ENCODE measurements around the gene CEBPZ.
"Not testable (repeated sequence)": the region's sequence is repeated elsewhere in the genome, so short reads cannot be mapped to it uniquely, and the experiment has no call there.

The CEBPZ gene, protein sequence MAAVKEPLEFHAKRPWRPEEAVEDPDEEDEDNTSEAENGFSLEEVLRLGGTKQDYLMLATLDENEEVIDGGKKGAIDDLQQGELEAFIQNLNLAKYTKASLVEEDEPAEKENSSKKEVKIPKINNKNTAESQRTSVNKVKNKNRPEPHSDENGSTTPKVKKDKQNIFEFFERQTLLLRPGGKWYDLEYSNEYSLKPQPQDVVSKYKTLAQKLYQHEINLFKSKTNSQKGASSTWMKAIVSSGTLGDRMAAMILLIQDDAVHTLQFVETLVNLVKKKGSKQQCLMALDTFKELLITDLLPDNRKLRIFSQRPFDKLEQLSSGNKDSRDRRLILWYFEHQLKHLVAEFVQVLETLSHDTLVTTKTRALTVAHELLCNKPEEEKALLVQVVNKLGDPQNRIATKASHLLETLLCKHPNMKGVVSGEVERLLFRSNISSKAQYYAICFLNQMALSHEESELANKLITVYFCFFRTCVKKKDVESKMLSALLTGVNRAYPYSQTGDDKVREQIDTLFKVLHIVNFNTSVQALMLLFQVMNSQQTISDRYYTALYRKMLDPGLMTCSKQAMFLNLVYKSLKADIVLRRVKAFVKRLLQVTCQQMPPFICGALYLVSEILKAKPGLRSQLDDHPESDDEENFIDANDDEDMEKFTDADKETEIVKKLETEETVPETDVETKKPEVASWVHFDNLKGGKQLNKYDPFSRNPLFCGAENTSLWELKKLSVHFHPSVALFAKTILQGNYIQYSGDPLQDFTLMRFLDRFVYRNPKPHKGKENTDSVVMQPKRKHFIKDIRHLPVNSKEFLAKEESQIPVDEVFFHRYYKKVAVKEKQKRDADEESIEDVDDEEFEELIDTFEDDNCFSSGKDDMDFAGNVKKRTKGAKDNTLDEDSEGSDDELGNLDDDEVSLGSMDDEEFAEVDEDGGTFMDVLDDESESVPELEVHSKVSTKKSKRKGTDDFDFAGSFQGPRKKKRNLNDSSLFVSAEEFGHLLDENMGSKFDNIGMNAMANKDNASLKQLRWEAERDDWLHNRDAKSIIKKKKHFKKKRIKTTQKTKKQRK
- 21.1 to 77.6 (median 57.2) reads per million in 18 experiments for total RNA-seq

DNA sequence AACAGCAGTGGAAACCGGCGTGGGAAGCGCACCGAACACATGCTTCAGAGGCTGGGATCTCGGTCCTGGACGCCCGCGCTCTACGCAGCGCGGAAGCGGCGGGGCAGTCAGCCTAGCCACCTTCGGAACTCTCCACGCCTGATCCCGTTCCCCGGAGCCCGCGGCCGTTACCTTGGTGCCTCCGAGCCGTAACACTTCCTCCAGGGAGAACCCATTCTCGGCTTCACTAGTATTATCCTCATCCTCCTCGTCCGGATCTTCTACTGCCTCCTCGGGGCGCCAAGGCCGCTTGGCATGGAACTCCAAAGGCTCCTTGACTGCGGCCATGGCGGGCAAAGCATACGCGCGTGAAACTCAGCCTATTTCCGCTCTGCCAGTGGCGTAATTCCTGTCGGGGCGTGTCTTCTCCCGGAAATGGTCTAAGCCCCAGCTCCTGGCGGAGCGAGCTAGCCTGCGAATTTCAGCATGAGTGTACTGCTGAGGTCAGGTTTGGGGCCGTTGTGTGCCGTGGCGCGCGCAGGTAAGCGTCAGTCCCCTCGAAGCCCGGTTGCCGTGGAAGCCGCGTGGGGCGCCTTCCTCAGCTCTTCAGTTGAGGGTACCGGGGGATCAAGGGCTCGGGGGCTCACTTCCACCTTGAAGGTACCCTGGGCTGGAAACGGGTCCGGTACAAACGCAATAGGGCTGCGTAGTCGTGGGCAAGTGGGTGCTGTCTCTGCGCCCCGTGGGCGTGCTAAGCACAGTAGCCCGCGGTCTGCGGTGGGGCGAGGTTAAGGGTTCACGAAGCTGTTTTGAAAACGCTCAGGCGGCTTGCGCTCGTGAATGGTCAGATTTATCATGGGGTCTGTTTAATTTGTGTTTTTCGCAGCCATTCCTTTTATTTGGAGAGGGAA, at the start of gene CEBPZ, which contains the start of gene NDUFAF7:
Gene CEBPZ, minus strand, starts transcription at position 356 of the 890 bp plus-strand sequence. Its CDS starts 29 bp downstream, at position 327.
Gene NDUFAF7, plus strand, starts transcription at position 418 of the 890 bp plus-strand sequence. Its CDS starts 48 bp downstream, at position 466.
- DNase-seq = peak; percentile 94 to 97

DNA sequence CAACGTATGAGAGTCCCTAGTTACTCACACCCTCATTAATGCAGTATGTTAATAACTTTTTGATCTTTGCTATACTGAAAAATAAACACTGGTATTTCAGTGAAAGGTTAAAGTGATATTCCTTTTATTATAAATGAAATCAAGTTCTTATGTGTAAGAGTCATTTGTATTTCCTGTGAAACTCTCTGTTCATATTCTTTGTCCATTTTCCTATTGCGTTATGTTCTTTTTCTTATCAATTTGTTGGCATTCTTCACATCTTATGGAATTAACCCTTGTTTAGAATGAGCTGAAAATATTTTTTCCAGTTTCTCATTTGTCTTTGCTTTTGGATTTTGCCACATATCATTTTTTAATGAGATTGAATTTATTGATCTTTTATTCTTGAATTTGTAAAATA, 44.9 kb upstream of the CEBPZ start:
- no peak for DNase-seq

DNA sequence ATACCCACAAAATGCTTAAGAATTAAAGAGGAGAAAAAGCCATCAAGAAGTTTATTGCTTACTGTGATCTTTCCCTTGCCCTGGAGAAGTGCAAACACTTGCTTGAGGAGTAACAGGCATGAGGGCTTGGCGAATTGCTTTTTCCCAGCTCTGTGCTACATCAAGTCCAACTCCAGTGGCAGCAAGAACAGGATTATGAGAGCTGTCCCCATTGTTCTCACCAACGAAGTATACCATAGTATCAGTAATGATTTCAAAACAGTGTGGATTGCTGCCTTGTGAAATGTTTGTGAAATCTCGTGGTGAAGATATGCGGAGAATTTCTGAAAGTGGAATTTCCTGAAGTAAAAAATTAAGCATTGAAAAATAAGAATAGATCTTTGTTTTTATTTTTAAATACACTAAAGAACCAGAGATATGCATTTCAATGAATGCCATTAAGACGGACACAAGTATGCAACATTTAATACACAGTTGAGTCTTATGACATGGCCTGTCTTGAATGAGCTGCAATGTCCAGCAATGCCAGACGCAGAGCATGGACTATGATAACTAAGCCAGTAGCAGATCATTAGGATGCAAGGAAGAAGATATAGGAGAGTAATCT, 43.1 kb upstream of the CEBPZ start:
- DNase-seq = peak in 1 of 2 donors; percentile 23

DNA sequence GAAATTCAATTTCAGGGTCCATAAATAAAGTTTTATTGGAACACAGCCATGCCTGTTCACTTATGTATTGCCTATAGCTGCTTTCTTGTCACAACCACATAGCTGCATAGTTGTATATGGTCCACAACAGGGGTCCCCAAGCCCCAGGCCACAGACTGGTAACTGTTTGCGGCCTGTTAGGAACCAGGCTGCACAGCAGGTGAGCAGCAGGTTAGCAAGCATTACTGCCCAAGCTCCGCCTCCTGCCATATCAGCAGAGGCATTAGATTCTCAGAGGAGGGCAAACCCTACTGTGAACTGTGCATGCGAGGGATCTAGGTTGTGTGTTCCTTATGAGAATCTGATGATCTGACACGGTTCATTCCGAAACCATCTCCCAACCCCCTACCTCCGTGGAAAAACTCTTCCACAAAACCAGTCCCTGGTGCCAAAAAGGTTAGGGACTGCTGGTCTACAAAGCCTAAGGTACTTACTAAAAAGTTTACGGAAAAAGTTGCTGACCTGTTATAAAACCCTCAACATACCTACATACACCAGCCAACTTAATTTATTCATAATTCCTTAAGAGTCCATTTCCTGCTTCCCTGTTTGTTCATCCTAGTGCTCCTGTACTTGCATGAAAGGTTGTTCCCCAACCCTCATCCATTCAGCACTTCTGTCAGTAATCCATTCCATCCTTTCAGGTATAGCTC, 40.1 kb upstream of the CEBPZ start:
- no peak for DNase-seq

DNA sequence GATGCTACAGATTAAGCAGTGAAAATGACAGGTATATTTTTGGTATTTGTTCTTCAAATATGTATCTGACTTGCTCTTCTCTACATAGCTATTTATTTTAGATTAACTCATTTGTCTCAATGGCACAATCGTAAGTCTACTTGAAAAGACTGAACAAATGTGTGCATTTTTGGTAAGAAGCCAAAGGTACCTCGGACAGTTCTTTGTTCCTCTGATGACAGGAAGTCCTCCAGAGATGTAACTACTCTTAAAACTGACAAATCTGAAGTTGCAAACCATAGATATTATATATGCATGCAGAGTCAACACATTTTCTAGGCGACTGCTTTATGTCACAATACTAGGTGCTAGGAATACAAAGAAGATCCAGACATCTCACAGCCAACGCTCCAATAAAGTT, 36.7 kb upstream of the CEBPZ start:
- no peak for DNase-seq

DNA sequence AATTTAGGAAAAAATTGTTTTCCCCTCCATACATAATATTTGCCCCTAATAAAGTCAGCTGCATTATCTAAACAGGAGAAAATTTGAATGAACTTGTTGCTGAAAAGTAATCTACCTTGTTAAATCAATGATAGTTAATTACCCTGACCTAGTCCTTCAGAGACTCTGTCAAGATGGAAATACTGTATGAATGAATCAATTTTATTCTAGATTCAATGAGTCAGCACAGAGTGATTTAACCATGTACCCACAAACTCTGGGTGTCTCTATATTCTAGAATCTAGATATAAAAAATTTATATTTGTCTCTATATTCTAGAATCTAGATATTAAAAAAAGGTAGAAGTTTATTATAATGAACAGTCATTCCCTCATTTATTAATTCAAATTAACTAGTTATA, 36.3 kb upstream of the CEBPZ start:
- DNase-seq = no peak

DNA sequence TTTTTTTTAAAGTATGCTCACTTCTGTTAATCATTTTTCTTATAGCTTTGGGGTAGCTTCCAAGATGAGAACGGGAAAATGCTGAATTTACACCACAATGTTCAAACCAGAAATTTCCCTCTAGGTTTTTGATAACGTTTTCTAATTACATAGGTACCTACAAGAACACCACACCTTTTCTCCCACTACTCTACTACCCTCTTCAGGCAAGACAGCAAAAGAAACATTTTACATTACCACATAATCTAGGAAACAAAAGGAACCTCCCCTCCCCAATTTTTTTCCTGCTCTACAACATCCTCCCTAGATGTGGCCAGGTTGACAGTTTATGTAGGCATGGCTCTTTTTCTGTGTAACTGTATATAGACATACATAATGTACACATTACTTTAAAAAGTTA, 32.4 kb upstream of the CEBPZ start:
- DNase-seq = no peak

DNA sequence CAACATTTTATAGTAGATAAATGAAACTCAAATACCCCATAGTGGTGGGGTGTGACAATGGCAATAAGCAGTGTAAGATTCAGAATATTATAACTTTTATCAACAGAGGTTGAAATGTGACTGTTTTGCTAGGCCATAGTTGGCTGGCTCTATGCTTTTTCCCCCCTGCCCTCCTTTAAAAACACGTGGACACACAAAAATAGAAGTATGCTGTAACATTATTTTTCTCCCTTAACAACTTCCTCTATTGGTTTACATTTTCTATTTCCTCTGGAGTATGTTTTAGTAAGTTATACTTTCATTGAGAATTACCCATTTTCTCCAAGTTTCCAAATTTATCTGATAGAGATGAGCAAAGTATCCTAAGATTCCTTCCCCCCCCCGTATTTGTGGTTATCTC, 31.1 kb upstream of the CEBPZ start:
- DNase-seq = peak in 1 of 2 donors; percentile 53

DNA sequence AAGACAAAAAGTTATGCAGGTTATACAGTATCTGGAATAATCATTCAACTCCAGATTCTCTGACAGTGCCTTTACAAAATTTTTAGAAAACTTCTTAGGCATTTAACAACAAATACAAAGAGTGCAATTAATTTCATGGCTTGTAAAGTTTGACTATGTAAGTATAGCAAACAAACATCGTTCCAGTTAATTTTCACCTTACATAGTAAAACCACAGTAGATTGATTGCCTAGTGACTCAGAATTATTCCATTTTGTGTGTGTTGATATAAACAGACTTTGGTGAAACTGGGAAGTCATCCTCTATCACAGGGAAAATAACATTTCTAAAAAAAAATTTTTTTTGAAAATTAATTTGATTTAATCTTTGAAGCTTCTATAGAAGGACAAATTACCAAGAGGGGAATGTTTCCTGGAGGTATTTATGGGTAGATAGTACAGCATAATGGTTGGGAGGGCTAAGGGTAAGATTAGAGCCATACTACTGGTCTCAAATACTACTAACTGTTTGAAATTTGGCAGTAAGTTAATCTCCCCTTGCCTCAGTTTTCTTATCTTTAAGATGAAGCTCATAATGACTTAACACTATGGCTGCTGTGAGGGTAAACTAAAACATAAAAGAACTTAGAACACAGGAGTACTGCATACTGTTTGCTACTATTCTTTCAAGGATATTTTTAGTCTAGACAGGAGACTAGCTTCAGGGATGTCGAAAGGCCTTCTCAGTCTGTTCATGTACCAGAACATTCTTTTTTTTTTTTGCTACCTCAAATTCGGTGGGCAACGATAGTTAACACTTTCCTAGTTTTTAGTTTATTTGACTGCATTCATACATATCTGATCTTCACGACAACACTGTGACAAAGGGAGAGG, 19.7 kb upstream of the CEBPZ start:
- no peak for DNase-seq

DNA sequence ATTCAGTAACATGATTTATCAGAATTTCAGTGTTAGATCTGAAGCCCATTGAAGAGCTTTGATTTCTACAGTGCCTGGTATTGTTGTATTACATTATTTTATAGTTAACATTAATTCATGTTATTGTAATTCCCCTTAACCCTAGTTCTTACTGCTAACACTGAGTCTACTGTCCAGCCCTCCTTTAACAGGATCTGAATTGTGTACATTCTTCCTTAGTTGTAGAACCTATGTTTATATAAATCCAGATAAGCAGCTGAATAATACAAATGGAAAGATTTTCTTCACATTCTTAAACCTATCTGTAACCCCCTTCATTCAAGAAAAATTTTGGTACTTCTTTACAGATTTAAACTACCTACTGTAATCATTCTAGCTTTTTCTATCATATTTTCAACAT, 14.8 kb upstream of the CEBPZ start:
- no peak for DNase-seq

DNA sequence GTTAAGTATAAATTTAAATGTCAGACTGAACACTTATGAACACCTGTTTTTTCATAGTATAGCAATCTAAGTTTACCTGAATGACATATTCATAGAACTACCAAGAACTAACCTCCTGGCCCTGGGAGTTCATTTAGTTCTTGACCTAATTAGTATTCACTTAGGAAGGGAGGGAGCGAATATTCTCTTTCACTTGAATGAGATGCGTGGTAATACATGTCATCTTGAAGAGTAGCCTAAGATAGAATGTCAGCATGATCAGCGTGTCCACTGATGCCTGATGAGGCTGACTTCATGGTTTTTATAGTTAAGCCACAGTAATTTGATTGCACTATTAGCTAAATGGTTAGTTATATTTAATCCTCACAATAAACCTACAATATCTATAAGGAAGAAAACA, 13.4 kb upstream of the CEBPZ start:
- no peak for DNase-seq

DNA sequence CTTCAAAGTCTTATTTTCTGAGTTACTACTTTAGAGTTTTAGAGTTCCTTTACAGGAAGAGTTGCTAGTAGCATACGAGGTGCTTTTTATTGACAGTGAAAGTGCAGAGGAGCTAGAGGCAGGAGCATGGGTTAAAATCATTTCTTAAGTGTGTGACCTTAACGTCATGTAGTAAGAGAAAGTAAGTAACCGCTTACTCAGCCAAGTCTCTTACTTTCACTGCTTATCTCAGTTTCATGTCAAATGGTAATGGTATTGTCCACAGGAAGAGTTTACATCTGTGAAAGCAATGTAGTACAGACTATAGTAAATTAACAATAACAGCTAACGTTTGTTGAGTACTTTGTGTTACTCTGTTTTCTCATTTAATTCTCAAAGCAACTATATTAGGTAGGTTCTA, 12.6 kb upstream of the CEBPZ start:
- no peak for DNase-seq

DNA sequence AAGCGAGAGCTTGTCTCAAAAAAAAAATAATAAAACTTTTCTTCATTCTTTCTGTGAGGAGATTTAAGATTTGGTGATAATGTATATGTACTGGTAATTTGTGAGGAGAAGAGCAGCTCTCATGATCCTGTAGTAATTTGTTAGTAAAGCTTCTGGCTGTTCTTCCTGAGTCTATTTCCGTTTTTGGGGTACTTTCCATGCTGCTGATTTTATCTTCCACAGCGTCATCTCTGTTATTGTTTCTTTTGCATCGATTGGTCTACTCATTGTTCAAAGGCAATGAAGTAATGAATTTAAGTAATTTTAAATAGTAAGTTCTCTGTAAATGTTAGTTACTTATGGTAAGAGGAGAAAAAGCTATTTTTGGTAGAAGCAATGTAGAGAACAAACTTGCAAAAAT, 12.0 kb upstream of the CEBPZ start:
- DNase-seq = no peak

DNA sequence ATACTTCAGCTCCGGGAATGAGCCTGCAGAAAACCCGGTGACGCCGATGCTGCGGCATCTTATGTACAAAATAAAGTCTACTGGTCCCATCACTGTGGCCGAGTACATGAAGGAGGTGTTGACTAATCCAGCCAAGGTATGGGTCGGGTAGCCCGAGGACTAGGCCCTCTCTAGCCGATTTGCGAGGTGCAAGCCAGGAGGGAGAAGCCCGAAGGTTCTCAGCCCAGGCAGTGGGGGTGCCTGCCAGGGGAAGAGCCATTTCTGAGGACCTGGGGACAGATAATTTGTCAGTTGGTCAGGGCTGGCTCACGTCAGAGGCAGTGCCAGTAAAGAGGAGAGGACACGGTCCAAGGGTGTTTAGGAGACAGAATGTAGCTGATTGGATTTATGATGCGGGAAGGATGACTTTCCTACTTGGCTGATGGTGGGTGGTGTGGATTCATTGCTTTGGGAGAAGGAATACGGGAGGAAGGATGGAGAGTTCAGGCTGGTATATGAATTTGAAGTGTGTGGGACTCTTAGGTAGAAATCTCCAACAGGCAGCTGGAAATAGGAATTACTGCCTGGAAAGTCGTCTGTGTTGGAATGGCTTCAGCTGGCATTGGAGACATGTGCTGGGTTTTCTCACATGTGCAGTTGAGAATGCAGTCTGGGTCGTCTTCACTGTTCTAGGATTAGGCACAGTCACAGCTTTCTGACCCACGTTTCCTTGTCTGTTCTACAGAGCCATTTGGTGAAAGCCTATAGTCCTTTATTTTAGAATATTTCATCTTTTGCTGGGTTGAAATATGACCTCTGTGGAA, 936 bp upstream of the CEBPZ start:
- no peak for DNase-seq

DNA sequence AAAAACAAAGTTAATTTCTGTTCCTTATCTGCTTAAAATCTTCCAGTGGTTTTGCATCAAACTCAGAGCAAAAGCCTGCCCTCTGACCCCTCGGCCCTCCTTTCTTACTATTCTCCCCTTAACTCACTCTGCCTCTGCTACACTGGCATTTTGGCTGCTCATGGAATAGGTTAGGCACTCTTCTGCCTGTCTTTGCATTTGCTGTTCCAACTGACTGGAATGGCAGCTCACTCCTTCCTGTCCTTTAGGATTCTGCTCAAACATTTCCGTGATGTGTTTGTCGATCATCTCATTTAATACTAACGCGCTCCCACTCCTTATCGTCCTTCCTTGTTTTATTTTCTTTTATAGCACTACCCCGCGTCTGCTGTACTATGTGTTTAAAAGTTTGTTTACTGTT, 815 bp downstream of the CEBPZ start:
- DNase-seq = no peak

DNA sequence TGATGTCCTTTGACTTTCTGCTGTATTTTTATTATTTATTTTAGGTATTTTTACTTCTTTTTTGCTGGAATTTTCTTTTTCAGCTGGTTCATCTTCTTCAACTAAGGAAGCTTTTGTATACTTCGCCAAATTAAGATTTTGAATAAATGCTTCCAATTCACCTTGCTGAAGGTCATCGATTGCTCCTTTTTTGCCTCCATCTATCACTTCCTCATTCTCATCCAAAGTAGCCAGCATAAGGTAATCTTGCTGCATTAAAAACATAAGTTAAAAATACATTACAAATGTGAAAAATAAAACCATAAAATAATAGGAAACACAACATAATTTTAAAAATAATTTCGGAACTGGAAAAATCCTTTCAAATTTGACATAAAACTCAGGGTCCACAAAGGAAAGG, 2.6 kb downstream of the CEBPZ start:
- no peak for DNase-seq

DNA sequence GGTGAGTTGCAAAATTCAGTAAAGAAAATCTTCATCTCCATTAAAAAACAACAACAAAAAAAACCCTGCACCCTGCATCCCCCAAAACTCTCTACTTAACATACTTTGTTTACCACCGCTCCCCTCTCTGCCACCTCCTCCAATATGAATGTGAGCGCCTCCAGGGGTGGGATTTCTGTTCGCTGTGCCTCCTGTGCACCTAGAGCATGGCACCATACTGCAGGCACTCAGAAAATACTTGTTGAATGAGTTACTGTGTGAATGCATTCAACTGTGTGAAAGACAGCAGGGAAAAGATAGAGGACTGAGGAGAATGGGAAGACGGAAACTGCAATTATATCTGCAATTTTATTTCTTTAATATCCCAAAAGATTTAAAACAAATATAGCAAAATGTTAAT, 4.5 kb downstream of the CEBPZ start:
- no peak for DNase-seq

DNA sequence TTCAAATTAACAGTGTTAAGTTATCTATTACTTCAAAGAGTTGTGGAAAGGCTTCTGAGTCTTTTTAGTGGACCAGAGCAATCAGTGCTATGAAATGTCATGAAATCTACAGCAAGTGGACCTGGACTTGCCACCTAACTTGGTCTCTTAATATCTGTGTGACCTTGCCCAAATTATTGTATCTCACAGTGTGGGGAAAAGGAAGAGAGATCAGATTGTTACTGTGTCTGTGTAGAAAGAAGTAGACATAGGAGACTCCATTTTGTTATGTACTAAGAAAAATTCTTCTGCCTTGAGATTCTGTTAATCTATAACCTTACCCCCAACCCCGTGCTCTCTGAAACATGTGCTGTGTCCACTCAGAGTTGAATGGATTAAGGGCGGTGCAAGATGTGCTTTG, 6.3 kb downstream of the CEBPZ start:
- not testable (repeated sequence) for DNase-seq

DNA sequence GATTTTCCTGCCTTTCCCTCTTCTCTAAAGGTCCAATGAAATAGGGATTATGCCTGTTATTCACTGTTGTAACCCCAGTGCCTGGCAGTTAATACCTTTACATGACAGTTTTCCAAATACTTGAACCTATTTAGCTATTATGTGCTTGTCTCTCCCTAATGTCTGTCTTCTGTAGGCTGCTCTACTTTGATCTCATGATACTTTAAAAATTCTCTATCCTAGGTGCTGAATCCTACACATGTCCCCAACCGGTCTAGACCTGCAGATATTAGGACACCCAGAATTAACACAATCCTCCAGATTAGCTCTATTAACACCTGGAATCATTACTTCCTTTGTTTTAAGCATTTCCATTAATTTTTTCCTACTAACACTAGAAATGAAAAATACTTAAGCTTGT, 7.3 kb downstream of the CEBPZ start:
- DNase-seq = no peak

All from inflammatory macrophage (primary cell).